ENCODE data around the gene LYG2. TPM values are rescaled to one million over a fixed set of nuclear protein-coding genes. Genes with fewer than 3 reads are reported as not detected.
A peak's percentile ranks its signal among the peaks of the same experiment; 100 is the strongest.
"Not testable (repeated sequence)": the region's sequence is repeated elsewhere in the genome, so short reads cannot be mapped to it uniquely, and the experiment has no call there.

LYG2 gene
- total RNA-seq (2014; rRNA removed; shearing (Covaris generic)) = not detected in 2 replicates

- no peak for DNase-seq (ENCODE audit: low spot score)
Observed at GRCh38 chr2:99255491-99256318, at the start of gene LYG2. LYG2 (minus strand) TSS chr2:99255666; CDS start chr2:99254260, 1,406 bp downstream.

GRCh38 chr2:99301097-99301496 lies 45.6 kb upstream of the LYG2 start, which contains the start of gene LYG1:
LYG1 (minus strand) TSS chr2:99301197; CDS start chr2:99295670, 5,527 bp downstream.
- DNase-seq (ENCODE audit: low spot score) = not testable (repeated sequence)

GRCh38 chr2:99299580-99299979 lies 44.1 kb upstream of the LYG2 start:
- DNase-seq (ENCODE audit: low spot score) = no peak

- DNase-seq (ENCODE audit: low spot score) = no peak
Observed at GRCh38 chr2:99297994-99298393, 42.5 kb upstream of the LYG2 start.

GRCh38 chr2:99285526-99285925 lies 30.1 kb upstream of the LYG2 start:
- DNase-seq (ENCODE audit: low spot score) = peak; percentile 3

GRCh38 chr2:99279969-99280695 lies 24.7 kb upstream of the LYG2 start:
- DNase-seq (ENCODE audit: low spot score) = no peak

GRCh38 chr2:99278793-99279291 lies 23.4 kb upstream of the LYG2 start:
- DNase-seq (ENCODE audit: low spot score) = peak; percentile 84

GRCh38 chr2:99278195-99278765 lies 22.8 kb upstream of the LYG2 start:
- DNase-seq (ENCODE audit: low spot score) = not testable (repeated sequence)

GRCh38 chr2:99275882-99276281 lies 20.4 kb upstream of the LYG2 start:
- no peak for DNase-seq (ENCODE audit: low spot score)

GRCh38 chr2:99261242-99261641 lies 5.8 kb upstream of the LYG2 start:
- DNase-seq (ENCODE audit: low spot score) = no peak

- DNase-seq (ENCODE audit: low spot score) = no peak
Observed at GRCh38 chr2:99260184-99260583, 4.7 kb upstream of the LYG2 start.

- DNase-seq (ENCODE audit: low spot score) = no peak
Observed at GRCh38 chr2:99259465-99259864, 4.0 kb upstream of the LYG2 start.

- no peak for DNase-seq (ENCODE audit: low spot score)
Observed at GRCh38 chr2:99256677-99257076, 1.2 kb upstream of the LYG2 start.

GRCh38 chr2:99249951-99250350 lies 5.5 kb downstream of the LYG2 start:
- DNase-seq (ENCODE audit: low spot score) = no peak

- DNase-seq (ENCODE audit: low spot score) = no peak
Observed at GRCh38 chr2:99242151-99242550, 13.3 kb downstream of the LYG2 start.

GRCh38 chr2:99240431-99240830 lies 15.0 kb downstream of the LYG2 start:
- DNase-seq (ENCODE audit: low spot score) = no peak

GRCh38 chr2:99238599-99238998 lies 16.9 kb downstream of the LYG2 start:
- no peak for DNase-seq (ENCODE audit: low spot score)

- DNase-seq (ENCODE audit: low spot score) = not testable (repeated sequence)
Observed at GRCh38 chr2:99233177-99233576, 22.3 kb downstream of the LYG2 start.

- DNase-seq (ENCODE audit: low spot score) = no peak
Observed at GRCh38 chr2:99217929-99218501, 37.5 kb downstream of the LYG2 start.

GRCh38 chr2:99216096-99216495 lies 39.4 kb downstream of the LYG2 start:
- DNase-seq (ENCODE audit: low spot score) = no peak

- no peak for DNase-seq (ENCODE audit: low spot score)
Observed at GRCh38 chr2:99205491-99205890, 50.0 kb downstream of the LYG2 start.

All from A172 (cell line).